GM19193 (cell line): ENCODE data around the gene KIR2DL4.

Experiments
- POLR2A ChIP-seq: IDR thresholded peaks from 4 replicates; pipeline ENCODE4 v1.6.1; 2011; ENCODE audit not compliant: insufficient read depth, insufficient read length; ENCODE audit errors: extremely low read depth

The KIR2DL4 gene

GRCh38 chr19:54851353-54851752, 47.9 kb downstream of the KIR2DL4 start:
- no peak for TF ChIP-seq POLR2A
